22Rv1 (cell line): Measurements from ENCODE around the gene NEURL1.

Experiments
- H3K27ac ChIP-seq: fragments of 450-650 bp; 2 replicates; pipeline ENCODE4 v1.5.1; 2017
- CTCF ChIP-seq: fragments of 450-650 bp; IDR thresholded peaks from 2 replicates; pipeline ENCODE4 v1.5.1; 2017; ENCODE audit warnings: mild to moderate bottlenecking
- ZFX ChIP-seq: fragments of 450-650 bp; IDR thresholded peaks from 2 replicates; pipeline ENCODE4 v1.6.1; 2017; ENCODE audit warnings: antibody characterized with exemption, borderline replicate concordance

NEURL1 gene

GRCh38 chr10:103613616-103614015 is 120.1 kb downstream of the NEURL1 start:
- H3K27ac ChIP-seq = no peak overlapping the region
- TF ChIP-seq ZFX (no peak), CTCF (no peak)

- H3K27ac ChIP-seq = no peak overlapping the region
- TF ChIP-seq CTCF (no peak), ZFX (no peak)
Measured at GRCh38 chr10:103614306-103615158, 121.0 kb downstream of the NEURL1 start.

- TF ChIP-seq ZFX (no peak), CTCF (no peak)
- H3K27ac ChIP-seq = no peak overlapping the region
Measured at GRCh38 chr10:103616705-103617601, 123.4 kb downstream of the NEURL1 start.

- no peak overlapping the region for H3K27ac ChIP-seq
- TF ChIP-seq CTCF = no peak
- TF ChIP-seq ZFX = no peak
Measured at GRCh38 chr10:103617602-103618385, 124.3 kb downstream of the NEURL1 start.

GRCh38 chr10:103618575-103619423 is 125.3 kb downstream of the NEURL1 start:
- TF ChIP-seq ZFX (no peak), CTCF (no peak)
- H3K27ac ChIP-seq = no peak overlapping the region

GRCh38 chr10:103619424-103620351 is 126.2 kb downstream of the NEURL1 start:
- TF ChIP-seq ZFX (no peak), CTCF (no peak)

More at GRCh38 chr10:103619424-103620351, 126.2 kb downstream of the NEURL1 start:
- no peak overlapping the region for H3K27ac ChIP-seq
